Activated T-cell treated with anti-CD3 and anti-CD28 coated beads, Interleukin-2, amount 50 U/mL, for 1 hour (primary cell): ENCODE data around the gene ARHGAP9.
"Not testable (repeated sequence)": the region's sequence is repeated elsewhere in the genome, so short reads cannot be mapped to it uniquely, and the experiment has no call there.

Experiments used
- DNase-seq: peaks from one replicate; pipeline ENCODE4 v3.0.0-alpha.2; 2020

The ARHGAP9 gene

DNA sequence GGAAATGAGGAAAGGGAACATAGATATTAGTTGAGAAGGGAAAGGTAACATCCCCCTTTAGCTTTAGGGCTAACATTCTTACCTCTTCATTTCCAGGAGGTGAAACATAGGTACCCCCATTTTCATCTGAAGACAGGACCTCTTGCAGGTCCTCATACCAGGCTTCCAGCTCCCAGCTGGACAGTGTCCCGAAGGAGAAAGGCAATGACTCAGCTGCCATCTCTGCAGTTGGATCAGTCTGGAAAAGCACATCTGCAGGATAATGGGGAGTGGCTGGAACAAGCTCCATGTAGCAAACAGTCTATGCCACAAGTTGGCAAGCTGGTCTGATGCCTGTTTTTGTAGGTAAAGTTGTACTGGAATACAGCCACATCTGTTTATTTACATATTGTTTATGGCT lies 37.5 kb upstream of the ARHGAP9 start:
- DNase-seq, result no peak

DNA sequence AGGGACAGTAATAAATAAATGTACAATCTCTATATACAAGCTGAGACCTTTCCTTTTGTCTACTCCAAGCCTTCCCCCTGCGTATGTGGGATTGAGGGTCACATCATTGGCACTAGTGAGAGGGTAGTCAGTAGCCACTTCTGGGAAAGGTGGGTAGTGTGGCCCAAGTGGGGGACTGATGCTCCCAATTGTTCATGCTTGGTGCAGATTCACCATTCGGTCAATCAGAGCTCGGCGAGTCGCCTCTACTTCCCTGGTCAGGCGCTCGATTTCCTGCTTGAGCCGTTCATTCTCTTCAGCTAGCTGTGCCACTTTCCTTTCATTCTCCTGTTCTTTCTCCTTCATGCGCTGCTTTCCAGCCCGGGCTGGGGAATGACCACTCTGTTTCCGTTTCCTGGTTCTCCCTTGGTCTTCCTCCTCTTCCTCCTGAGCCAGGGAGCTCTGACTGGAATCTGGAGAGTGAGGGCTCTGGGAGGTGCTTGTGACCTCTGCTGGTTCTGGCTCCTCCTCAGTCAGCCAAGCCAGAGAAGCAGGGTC lies 37.0 kb upstream of the ARHGAP9 start:
- no peak for DNase-seq

DNA sequence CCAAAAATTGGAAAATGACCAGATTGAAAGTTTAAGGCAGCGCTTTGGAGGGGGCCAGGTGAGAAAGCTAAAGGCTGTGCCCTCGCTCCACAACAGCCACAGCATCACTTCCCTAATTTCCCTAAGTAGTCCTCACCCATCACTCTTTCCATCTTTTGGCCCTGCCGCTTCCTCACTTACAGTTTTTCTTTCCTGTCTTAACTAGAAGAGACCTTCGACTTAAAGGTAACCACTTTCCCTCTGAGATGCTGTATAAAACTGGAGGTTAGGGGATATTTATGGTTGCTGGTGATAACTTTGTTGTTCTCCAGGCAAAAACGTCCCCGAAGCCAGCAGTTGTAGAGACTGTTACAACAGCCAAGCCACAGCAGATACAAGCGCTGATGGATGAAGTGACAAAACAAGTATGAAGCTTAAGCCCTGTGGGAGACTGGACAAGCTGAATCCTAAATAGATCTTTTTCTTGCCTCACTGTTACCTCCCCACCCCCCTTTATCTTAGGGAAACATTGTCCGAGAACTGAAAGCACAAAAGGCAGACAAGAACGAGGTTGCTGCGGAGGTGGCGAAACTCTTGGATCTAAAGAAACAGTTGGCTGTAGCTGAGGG lies 36.4 kb upstream of the ARHGAP9 start:
- DNase-seq, result no peak

DNA sequence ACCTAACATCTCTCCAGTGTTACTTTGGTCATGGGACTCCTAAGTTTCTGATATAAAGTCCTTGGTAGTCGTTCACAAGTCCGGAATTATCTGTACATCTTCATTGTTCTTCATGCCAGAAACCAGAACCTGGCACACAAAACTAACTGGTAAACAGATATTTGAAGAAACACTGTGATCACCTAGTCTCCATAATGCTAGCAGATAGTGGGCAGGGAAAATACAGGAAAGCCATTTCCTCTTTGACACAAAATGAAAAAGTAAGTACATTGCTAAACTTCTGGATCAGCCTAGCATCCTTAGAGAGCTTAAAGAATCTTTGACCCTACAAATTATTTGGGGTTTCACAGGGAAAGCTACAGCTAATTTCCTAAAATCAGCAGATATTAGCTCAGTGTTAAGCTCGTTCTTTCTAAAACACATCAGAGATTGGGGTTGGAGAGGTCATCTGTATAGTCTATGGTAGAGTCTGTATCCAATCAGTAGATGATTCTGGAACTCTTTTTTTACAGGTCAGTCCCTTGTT lies 35.8 kb upstream of the ARHGAP9 start:
- no peak for DNase-seq

DNA sequence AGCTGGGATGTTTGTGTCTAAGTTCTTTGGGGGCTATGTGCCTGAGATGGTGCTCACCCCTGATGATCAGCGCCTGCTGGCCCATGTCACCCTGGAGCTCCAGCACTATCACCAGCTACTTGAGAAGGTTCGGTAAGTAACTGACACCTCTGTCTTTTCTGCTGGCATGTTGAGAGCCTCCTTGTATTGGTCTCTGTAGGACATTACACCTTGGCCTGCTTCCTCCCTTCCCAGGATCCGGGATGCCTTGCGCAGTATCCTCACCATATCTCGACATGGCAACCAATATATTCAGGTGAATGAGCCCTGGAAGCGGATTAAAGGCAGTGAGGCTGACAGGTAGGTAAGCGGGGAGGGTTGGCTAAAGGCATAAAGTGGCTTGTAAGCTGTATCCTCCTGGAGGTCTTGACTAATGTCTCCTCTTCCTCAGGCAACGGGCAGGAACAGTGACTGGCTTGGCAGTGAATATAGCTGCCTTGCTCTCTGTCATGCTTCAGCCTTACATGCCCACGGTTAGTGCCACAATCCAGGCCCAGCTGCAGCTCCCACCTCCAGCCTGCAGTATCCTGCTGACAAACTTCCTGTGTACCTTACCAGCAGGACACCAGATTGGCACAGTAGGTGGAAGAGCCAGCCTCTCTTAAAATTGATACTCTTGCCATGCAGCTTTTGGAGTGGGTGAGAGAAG lies 35.2 kb upstream of the ARHGAP9 start:
- DNase-seq, result no peak

DNA sequence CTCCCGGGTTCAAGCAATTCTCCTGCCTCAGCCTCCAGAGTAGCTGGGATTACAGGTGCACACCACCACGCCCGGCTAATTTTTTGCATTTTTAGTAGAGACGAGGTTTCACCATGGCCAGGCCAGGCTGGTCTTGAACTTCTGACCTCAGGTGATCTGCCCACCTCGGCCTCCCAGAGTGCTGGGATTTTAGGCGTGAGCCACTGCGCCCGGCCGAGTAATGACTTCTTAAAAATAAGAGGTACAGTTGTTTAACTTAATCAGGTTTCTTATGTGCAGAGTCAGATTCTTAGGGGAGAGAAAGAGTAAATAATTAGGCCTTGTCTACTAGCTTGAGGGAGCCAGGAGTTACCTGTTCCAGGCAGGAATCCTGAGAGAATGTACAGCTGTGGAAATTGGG lies 34.6 kb upstream of the ARHGAP9 start:
- DNase-seq, result not testable (repeated sequence)

DNA sequence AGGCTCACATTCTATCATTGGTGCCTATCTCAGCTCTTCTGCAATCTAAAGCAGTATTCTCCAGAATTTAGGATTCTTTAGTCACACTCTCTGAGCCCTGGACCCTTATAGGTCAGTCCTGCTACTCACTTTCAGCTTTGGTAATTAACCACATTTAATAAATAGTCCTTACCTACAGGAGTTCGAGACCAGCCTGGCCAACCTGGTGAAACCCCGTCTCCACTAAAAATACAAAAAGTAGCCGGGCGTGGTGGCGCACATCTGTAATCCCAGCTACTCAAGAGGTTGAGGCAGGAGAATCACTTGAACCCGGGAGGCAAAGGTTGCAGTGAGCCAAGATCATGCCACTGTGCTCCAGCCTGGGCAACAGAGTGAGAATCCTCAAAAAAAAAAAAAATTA lies 34.0 kb upstream of the ARHGAP9 start:
- DNase-seq, result not testable (repeated sequence)

DNA sequence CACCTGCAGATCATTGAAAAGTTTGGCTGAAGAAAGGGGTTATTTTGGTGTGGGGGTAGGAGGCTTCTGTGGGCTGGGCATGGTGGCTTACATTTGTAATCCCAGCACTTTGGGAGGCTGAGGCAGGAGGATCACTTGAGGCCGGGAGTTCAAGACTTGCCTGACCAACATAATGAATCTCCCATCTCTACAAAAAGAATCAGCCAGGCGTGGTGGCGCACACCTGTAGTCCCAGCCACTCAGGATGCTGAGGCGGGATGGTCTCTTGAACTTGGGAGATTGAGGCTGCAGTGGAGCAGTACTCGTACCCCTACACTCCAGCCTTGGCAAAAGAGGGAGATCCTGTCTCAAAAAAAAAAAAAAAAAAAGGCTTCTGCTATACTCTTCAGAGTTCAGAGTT lies 33.6 kb upstream of the ARHGAP9 start:
- DNase-seq, result no peak

DNA sequence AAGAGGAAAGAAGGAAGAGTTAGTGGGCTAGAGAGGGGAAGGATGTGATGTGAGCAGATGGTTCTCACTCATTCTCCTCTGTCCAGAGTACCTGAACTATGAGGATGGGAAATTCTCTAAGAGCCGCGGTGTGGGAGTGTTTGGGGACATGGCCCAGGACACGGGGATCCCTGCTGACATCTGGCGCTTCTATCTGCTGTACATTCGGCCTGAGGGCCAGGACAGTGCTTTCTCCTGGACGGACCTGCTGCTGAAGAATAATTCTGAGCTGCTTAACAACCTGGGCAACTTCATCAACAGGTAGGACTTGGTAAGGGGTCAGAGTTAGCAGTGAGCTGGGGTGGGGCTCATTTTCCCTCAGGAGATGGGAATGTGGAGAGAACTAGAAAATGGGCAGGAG lies 33.0 kb upstream of the ARHGAP9 start:
- DNase-seq, result no peak

DNA sequence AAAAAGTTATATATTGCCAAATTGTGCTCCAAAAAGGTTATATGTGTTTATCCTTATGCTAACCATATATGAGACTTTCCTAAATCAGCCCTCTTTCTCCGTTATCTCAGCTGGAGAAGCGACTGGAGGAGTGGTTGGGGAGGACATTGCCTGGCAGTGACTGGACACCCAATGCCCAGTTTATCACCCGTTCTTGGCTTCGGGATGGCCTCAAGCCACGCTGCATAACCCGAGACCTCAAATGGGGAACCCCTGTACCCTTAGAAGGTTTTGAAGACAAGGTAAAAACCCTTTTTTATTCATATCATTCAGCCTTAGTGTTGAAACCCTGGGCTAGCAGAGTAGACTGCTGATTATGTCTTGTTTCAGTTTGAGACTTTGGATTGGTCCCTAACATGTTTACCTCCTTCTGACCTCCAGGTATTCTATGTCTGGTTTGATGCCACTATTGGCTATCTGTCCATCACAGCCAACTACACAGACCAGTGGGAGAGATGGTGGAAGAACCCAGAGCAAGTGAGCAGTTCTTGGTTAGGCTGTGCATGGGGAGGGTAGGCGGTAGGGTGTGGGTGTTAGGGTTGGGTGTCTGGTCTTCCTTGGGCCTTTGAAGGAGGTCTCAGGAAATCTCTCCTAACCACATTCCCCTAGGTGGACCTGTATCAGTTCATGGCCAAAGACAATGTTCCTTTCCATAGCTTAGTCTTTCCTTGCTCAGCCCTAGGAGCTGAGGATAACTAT lies 32.1 kb upstream of the ARHGAP9 start:
- DNase-seq, result no peak

DNA sequence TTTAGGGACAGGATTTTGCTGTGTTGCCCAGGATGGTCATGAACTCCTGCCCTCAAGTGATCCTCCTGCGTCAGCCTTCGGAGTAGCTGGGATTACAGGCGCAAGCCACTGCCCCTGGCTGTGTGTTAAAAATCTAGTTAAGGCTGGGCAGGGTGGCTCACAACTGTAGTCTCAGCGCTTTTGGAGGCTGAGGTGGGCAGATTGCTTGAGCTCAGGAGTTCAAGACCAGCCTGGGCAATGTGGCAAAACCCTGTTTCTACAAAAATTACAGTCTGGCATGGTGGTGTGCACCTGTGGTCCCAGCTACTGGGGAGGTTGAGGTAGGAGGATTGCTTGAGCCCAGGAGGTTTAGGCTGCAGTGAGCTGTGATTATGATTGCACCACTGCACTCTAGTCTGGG lies 31.5 kb upstream of the ARHGAP9 start:
- no peak for DNase-seq

DNA sequence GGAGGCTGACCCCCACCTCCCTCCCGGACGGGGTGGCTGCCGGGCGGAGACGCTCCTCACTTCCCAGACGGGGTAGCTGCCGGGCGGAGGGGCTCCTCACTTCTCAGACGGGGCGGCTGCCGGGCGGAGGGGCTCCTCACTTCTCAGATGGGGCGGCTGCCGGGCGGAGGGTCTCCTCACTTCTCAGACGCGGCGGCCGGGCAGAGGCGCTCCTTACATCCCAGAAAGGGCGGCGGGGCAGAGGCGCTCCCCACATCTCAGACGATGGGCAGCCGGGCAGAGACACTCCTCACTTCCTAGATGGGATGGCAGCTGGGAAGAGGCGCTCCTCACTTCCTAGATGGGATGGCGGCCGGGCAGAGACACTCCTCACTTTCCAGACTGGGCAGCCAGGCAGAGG lies 28.1 kb upstream of the ARHGAP9 start:
- DNase-seq, result not testable (repeated sequence)

DNA sequence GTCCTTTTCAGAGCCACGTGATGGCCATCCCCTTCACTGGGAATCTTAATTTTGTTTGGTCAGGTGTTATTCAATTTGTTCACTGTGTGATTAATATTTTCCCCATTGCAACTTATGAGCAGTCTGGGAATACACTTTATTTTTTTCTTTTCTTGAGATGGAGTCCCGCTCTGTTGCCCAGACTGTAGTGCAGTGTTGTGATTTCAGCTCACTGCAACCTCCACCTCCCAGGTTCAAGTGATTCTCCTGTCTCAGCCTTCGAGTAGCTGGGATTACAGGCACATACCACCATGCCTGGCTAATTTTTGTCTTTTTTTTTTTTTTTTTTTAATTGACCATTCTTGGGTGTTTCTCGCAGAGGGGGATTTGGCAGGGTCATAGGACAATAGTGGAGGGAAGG lies 26.9 kb upstream of the ARHGAP9 start:
- DNase-seq, result not testable (repeated sequence)

DNA sequence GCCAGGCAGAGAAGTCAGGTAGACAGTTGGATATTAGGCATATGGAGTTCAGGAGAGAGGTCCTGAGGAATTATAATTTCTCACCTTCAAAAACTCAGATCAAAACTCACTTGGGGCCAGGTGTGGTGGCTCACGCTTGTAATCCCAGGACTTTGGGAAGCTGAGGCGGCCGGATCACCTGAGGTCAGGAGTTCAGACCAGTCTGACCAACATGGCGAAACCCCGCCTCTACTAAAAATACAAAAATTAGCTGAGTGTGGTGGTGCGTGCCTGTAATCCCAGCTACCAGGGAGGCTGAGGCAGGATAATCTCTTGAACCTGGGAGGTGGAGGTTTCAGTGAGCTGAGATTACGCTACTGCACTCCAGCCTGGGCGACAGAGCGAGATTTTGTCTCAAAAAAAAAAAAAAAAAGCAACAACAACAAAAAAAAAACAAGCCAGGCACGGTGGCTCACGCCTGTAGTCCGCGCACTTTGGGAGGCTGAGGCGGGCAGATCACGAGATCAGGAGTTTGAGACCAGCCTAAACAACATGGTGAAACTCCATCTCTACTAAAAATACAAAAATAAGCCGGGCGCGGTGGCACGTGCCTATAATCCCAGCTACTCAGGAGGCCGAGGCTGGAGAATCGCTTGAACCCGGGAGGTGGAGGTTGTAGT lies 22.8 kb upstream of the ARHGAP9 start:
- not testable (repeated sequence) for DNase-seq

DNA sequence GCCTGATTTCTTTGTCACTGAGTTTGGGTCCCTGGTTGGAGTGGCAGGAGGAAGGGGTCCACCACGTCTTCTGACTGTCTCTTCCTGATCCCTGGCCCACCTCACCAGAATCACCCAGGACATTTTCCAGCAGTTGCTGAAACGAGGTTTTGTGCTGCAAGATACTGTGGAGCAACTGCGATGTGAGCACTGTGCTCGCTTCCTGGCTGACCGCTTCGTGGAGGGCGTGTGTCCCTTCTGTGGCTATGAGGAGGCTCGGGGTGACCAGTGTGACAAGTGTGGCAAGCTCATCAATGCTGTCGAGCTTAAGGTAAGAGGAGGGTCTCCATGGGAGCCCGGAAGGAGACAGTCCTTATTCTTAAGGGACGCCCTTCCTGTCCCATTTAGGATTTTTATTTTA lies 20.5 kb upstream of the ARHGAP9 start:
- DNase-seq, result no peak

DNA sequence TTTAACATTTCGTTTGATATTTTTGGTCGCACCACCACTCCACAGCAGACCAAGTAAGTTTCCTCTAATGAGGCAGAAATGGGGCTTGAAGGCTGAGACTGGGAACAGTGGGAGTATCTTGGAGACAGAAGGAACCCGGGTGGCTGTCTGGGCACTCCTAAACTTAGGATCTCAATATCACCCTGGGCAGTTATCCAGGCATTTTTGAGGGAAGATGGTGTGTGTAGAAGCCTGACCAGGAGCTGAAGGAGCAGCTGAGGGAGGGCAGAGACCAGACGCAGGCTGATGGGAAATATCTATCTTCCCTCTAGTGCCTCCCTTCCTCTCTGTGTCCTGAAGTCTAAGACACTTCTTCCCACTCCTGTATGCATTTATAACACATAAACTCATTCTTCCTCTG lies 18.9 kb upstream of the ARHGAP9 start:
- DNase-seq, result no peak

DNA sequence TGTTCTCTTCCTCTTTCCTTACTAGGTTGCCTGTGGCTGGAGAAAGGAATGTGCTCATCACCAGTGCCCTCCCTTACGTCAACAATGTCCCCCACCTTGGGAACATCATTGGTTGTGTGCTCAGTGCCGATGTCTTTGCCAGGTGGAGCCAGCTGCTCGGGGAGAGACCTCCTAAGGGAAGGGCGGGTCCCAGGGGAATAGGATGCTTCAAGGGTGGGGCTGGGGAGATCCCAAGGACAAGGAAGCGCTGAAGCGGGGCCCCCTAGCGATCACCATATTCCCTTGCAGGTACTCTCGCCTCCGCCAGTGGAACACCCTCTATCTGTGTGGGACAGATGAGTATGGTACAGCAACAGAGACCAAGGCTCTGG lies 18.5 kb upstream of the ARHGAP9 start:
- no peak for DNase-seq

DNA sequence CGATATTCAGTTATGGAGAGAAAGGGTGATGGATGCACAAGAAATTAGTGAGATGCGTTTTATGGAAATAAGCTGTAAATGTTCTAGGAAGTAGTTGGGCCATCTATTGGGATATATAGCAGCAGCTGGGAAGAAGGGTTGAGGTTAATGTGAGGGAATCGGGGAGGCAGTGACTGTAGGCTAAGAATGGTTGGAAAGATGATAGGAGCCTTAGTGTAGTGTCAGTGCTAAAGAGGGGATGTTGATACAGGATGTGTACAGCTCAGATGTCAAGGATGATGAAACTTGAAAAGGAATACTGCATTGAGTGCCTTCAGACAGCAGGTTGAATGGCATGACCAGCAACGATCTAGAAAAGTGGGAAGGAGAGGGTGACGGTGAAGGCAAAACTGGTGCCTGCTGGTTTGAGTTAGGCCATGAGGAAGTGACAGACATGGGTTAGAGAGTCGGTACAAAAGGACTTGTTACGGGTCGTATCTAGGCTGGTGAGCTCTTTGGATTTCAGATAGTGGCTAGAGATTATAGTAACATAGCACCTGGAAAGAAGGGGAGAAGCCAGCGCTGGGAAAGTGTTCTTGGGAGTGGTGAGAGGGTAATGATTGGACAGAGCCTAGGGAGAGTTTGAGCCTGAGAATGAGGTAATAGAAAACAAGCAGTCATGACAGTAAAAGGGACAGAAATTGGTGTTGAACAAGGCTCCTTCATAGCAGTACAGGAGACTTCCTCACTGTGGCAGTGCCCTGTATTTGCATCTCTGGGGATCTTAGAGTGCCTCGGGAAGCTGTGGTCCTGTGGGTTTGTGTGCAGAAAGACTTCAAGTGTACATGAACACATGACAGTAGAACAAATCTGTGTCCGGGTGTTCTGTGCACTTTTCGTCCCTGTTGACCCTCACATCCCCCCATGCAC lies 17.8 kb upstream of the ARHGAP9 start:
- DNase-seq, result no peak

DNA sequence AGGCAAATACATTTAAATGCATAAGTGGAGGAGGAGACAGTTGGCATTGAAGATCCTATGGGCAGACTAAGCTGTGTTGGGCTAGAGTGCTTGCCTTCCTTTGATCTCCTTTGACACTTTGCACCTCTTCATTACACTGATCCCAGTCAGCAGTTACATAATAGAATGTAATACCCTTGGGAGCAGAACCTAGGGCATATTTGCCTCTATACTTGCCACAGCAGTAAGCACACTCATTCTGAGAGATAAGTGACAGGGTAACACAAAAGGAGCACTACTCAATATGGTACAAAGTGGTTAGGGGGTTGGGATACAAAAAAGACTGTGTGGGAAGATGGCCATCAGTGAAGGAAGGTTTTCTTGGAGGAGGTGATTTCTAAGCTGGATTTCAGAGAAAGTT lies 17.2 kb upstream of the ARHGAP9 start:
- no peak for DNase-seq

DNA sequence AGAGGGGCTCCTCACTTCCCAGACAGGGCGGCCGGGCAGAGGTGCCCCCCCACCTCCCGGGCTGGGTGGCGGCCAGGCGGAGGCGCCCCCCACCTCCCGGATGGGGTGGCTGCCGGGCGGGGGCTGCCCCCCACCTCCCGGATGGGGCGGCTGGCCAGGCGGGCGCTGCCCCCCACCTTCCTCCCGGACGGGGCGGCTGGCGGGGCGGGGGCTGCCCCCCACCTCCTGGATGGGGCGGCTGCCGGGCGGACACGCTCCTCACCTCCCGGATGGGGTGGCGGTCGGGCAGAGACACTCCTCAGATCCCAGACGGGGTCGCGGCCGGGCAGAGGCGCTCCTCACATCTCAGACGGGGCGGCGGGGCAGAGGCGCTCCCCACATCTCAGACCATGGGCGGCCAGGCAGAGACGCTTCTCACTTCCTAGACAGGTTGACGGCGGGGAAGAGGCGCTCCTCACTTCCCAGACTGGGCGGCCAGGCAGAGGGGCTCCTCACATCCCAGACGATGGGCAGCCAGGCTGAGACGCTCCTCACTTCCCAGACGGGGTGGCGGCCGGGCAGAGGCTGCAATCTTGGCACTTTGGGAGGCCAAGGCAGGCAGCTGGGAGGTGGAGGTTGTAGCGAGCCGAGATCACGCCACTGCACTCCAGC lies 15.5 kb upstream of the ARHGAP9 start:
- not testable (repeated sequence) for DNase-seq

DNA sequence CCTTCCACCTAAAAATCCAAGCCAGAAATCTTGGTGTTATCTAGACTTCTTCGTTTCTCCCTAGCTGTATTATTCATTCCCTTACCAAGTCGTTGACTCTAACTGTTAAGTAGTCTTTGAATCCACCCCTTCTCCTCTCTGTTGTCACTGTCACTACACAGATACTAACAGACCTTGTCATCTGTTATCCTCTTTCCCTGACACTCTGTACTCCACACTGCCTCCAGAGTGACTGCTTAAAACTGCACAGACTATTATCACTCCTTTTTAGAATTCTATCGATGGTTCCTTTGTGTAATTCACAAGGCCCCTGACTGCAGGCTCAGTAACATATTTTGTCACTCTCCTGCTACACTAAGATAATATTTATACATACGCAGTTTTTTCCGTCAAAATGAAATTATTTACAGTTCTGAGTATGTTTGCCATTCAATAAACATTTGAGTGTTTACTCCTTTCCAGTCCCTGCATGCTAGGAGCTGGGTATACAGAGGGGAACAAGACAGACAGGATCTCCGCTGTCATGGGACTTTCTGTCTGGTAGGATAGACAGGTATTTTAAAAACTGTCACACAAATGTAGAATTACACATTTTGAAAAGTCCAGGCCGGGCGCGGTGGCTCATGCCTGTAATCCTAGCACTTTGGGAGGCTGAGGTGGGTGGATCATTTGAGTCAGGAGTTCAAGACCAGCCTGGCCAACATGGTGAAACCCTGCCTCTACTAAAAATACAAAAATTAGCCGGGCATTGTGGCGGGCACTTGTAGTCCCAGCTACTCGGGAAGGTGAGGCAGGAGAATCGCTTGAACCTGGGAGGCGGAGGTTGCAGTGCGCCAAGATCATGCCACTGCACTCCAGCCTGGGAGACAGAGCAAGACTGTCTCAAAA lies 12.0 kb upstream of the ARHGAP9 start:
- DNase-seq, result no peak
